Tibial nerve (tissue), 4 donors: ENCODE results near the gene SLC25A44. TPM values are rescaled to one million over a fixed set of nuclear protein-coding genes. Genes with fewer than 3 reads are reported as not detected.
A peak's percentile ranks its signal among the peaks of the same experiment; 100 is the strongest.
"Not testable (repeated sequence)": the region's sequence is repeated elsewhere in the genome, so short reads cannot be mapped to it uniquely, and the experiment has no call there.

Source experiments
- DNase-seq, 2 donors: peaks; one replicate each; pipeline ENCODE4 v3.0.0-alpha.2; 2019; ENCODE audit warnings: low spot score in 2 of 2
- H3K27ac ChIP-seq, 4 donors: fragments of 200-600 bp; sonication (generic) in 3 of 4; one replicate each; pipeline ENCODE4 v1.5.1; 2017 to 2019; ENCODE audit warnings: mild to moderate bottlenecking in 1 of 4
- H3K27me3 ChIP-seq, 2 donors: fragments of 200-600 bp; sonication (generic) in 1 of 2; one replicate each; pipeline versions ENCODE4 v1.5.1 to v1.6.0; 2017 to 2019
- H3K36me3 ChIP-seq, 3 donors: fragments of 200-600 bp; sonication (generic); one replicate each; pipeline ENCODE4 v1.5.1; 2018 to 2019
- H3K4me1 ChIP-seq, 4 donors: fragments of 200-600 bp; sonication (generic) in 3 of 4; one replicate each; pipeline ENCODE4 v1.5.1; 2017 to 2019
- H3K4me3 ChIP-seq, 4 donors: fragments of 200-600 bp; sonication (generic) in 3 of 4; one replicate each; pipeline ENCODE4 v1.5.1; 2017 to 2019; ENCODE audit warnings: mild to moderate bottlenecking in 1 of 4, moderate library complexity in 1 of 4
- H3K9me3 ChIP-seq, 4 donors: fragments of 200-600 bp; sonication (generic) in 3 of 4; one replicate each; pipeline ENCODE4 v1.5.1; 2017 to 2019
- EP300 ChIP-seq, 2 donors: sonication (generic); formaldehyde crosslinking; IDR thresholded peaks; one replicate each; pipeline ENCODE4 v1.6.1; 2017; ENCODE audit warnings: antibody characterized with exemption in 2 of 2, mild to moderate bottlenecking in 1 of 2
- POLR2A ChIP-seq, 2 donors: fragments of 450-650 bp; IDR thresholded peaks; one replicate each; pipeline ENCODE4 v1.6.1; 2017; ENCODE audit warnings: antibody characterized with exemption in 2 of 2, mild to moderate bottlenecking in 2 of 2, moderate library complexity in 2 of 2
- WGBS, 2 donors: methylation state at CpG; one replicate each; pipeline ENCODE4 v1.1.5; 2018; 5-methylcytosine and 5-hydroxymethylcytosine counted together
- total RNA-seq, 4 donors: library from RNA; depleted of rRNA; stranded (reverse); fragments of >200 nt; gene quantifications; one replicate each; pipeline ENCODE4 v1.1.0, GENCODE V29; 2016
- TF ChIP-seq, protein P1 (sequence below), 5 experiments: fragments of 200-600 bp in 3 of 5; fragments of 450-650 bp in 2 of 5; sonication (generic) in 3 of 5; IDR thresholded peaks; one replicate each; pipeline ENCODE4 v1.5.1; 2016 to 2019; ENCODE audit warnings: antibody characterized with exemption in 5 of 5, mild to moderate bottlenecking in 3 of 5, moderate library complexity in 2 of 5

Gene SLC25A44
- total RNA-seq, 4 donors from 2014 or later = 9.4 to 25.5 (median 13.6) TPM

DNA sequence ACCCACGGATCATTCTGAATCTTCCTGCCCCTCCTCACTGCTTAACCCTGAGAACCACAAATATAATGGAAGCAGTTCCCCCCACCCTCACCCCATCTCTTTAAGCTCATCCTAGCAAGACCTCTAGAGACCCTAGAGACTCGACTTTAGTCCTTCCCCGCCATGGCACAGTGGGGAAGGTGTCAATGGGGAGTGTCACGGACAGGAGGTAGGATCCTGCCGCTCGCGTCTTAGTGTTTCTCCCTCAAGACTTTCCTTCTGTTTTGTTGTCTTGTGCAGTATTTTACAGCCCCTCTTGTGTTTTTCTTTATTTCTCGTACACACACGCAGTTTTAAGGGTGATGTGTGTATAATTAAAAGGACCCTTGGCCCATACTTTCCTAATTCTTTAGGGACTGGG, 18.2 kb downstream of the SLC25A44 start:
- H3K27me3 ChIP-seq = no peaks in the 10 kb centered on the region
- H3K4me1 ChIP-seq = peaks cover 0 to 31% (median 14%) of the 10 kb centered on the region in 4 donors
- H3K27ac ChIP-seq = peak overlapping the region; percentile 93 to 99 (median 96)
- H3K36me3 ChIP-seq = peaks cover 0 to 49% (median under 1%) of the 10 kb centered on the region in 3 donors
- TF ChIP-seq EP300 (IDR thresholded peaks at IDR 0.05) = no peak
- H3K4me3 ChIP-seq = peak overlapping the region in 3 of 4 donors; percentile 28 to 73 (median 71)
- no peak for DNase-seq
- 74% methylated on average over 9 of the region's 9 CpGs for WGBS, 2 donors
- H3K9me3 ChIP-seq = no peaks in the 10 kb centered on the region

DNA sequence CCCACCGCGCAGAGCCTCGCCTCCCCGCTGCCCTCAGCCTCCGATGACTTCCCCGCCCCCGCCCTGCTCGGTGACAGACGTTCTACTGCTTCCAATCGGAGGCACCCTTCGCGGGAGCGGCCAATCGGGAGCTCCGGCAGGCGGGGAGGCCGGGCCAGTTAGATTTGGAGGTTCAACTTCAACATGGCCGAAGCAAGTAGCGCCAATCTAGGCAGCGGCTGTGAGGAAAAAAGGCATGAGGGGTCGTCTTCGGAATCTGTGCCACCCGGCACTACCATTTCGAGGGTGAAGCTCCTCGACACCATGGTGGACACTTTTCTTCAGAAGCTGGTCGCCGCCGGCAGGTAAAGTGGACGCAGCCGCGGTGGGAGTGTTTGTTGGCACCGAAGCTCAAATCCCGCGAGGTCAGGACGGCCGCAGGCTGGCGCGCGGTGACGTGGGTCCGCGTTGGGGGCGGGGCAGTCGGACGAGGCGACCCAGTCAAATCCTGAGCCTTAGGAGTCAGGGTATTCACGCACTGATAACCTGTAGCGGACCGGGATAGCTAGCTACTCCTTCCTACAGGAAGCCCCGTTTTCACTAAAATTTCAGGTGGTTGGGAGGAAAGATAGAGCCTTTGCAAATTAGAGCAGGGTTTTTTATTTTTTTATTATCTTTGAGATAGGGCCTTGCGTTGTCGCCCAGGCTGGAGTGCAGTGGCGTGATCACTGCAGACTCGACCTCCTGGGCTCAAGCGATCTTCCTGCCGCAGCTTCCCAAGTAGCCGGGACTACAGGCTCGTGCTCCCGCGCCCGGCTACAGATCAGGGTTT, 19.1 kb downstream of the SLC25A44 start, which contains the start of gene PMF1:
TSS of gene PMF1 (plus strand) at position 175 of the 811 bp plus-strand sequence. CDS start at position 184, 9 bp downstream.
- Histone ChIP-seq H3K27ac (peak within 1 kb of the TSS; percentile 93 to 99 (median 96)), H3K27me3 (no peaks in the 10 kb centered on the region), H3K9me3 (no peaks in the 10 kb centered on the region), H3K4me1 (peaks cover 0 to 40% (median 14%) of the 10 kb centered on the region in 4 donors), H3K36me3 (peaks cover 0 to 40% (median 0%) of the 10 kb centered on the region in 3 donors), H3K4me3 (peak within 1 kb of the TSS; percentile 65 to 73 (median 71))
- WGBS, 2 donors = 0% methylated on average over 52 to 55 of the region's 61 CpGs
- TF ChIP-seq, protein P1, sequence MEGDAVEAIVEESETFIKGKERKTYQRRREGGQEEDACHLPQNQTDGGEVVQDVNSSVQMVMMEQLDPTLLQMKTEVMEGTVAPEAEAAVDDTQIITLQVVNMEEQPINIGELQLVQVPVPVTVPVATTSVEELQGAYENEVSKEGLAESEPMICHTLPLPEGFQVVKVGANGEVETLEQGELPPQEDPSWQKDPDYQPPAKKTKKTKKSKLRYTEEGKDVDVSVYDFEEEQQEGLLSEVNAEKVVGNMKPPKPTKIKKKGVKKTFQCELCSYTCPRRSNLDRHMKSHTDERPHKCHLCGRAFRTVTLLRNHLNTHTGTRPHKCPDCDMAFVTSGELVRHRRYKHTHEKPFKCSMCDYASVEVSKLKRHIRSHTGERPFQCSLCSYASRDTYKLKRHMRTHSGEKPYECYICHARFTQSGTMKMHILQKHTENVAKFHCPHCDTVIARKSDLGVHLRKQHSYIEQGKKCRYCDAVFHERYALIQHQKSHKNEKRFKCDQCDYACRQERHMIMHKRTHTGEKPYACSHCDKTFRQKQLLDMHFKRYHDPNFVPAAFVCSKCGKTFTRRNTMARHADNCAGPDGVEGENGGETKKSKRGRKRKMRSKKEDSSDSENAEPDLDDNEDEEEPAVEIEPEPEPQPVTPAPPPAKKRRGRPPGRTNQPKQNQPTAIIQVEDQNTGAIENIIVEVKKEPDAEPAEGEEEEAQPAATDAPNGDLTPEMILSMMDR (IDR thresholded peaks at IDR 0.05) = peak in 2 of 5 experiments; percentile 37 to 50
- TF ChIP-seq EP300 (IDR thresholded peaks at IDR 0.05) = peak; percentile 87 to 97
- peak; percentile 17 to 73 for TF ChIP-seq POLR2A (IDR thresholded peaks at IDR 0.05)
- peak; percentile 93 to 95 for DNase-seq

DNA sequence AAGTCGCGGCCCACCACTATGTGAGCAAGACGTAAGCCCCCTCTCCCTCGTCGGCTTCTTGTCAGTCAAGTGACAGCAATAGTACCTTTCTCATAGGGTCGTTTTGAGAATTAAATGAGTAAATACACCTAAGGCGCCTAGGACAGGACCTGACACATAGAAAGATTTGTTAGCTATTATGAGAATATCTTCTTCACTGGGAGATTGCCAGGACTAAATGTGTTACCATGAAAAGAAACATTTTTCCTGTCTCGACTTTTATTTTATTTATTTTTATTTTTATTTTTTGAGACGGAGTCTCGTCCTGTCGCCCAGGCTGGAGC, 19.7 kb downstream of the SLC25A44 start:
- DNase-seq = no peak
- no peaks in the 10 kb centered on the region for H3K9me3 ChIP-seq
- 20 to 21% methylated on average over 11 of the region's 11 CpGs for WGBS, 2 donors
- H3K27ac ChIP-seq = peak overlapping the region; percentile 93 to 99 (median 96)
- H3K36me3 ChIP-seq = peaks cover 0 to 34% (median 0%) of the 10 kb centered on the region in 3 donors
- peaks cover 0 to 44% (median 14%) of the 10 kb centered on the region in 4 donors for H3K4me1 ChIP-seq
- H3K27me3 ChIP-seq = no peaks in the 10 kb centered on the region
- TF ChIP-seq EP300 (IDR thresholded peaks at IDR 0.05) = no peak
- no peak for TF ChIP-seq POLR2A (IDR thresholded peaks at IDR 0.05)
- TF ChIP-seq, protein P1 (IDR thresholded peaks at IDR 0.05) = no peak
- H3K4me3 ChIP-seq = peak overlapping the region; percentile 65 to 73 (median 71)

DNA sequence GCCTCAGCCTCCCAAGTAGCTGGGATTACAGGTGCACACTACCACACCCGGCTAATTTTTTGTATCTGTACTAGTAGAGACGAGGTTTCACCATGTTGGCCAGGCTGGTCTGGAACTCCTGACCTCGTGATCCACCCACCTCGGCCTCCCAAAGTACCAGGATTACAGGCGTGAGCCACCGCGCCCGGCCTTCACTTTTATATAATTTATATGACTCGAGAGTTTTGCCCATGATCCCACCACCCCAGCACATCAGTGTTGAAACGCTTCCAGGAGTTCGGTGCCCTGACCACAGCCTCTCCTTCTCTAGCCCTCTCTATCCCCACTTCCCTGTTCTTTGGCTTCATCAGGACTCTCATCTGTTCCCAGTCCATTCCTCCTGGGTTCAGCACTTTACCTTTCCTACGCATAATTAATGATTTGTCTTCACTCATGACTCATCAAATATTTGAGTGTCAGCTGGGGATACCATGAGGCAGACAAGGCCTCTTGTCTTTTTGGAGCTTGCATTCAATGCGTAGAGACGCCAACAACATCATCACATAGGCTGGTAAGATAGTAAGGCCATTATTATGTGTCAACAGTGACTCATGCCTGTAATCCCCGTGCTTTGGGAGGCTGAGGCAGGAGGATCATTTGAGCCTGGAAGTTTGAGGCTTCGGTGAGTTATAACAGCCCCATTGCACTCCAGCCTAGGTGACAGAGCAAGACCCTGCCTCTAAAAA, 20.3 kb downstream of the SLC25A44 start:
- DNase-seq = no peak
- peak overlapping the region; percentile 93 to 99 (median 96) for H3K27ac ChIP-seq
- no peak for TF ChIP-seq EP300 (IDR thresholded peaks at IDR 0.05)
- no peak for TF ChIP-seq POLR2A (IDR thresholded peaks at IDR 0.05)
- TF ChIP-seq, protein P1 (IDR thresholded peaks at IDR 0.05) = no peak
- H3K9me3 ChIP-seq = no peaks in the 10 kb centered on the region
- WGBS, 2 donors = 80 to 83% methylated on average over 16 of the region's 16 CpGs
- H3K27me3 ChIP-seq = no peaks in the 10 kb centered on the region
- peaks cover 0 to 28% (median 0%) of the 10 kb centered on the region in 3 donors for H3K36me3 ChIP-seq
- peak overlapping the region; percentile 65 to 73 (median 71) for H3K4me3 ChIP-seq
- H3K4me1 ChIP-seq = peaks cover 0 to 44% (median 14%) of the 10 kb centered on the region in 4 donors

DNA sequence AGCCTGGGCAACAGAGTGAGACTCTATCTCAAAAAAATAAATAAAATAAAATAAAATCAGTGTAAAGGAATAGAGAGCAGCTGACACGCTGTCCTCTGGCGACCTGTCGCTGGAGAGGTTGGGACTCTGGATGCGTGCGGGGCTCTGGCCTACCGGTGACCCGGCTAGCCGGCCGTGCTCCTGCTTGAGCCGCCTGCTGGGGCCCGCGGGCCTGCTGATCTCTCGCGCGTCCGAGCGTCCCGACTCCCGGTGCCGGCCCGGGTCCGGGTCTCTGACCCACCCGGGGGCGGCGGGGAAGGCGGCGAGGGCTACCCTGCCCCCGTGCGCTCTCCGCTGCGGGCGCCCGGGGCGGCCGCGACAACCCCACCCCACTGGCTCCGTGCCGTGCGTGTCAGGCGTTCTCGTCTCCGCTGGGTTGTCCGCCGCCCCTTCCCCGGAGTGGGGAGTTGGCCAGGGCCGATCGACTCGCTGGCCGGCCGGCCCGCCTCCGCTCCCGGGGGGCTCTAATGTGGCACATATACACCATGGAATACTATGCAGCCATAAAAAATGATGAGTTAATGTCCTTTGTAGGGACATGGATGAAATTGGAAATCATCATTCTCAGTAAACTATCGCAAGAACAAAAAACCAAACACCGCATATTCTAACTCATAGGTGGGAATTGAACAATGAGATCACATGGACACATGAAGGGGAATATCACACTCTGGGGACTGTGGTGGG, 22.6 kb downstream of the SLC25A44 start:
- H3K9me3 ChIP-seq, H3K4me3 ChIP-seq, H3K27ac ChIP-seq, DNase-seq, H3K27me3 ChIP-seq: not testable (repeated sequence)
- 94 to 98% methylated on average over 49 to 54 of the region's 55 CpGs for WGBS, 2 donors
- Histone ChIP-seq H3K36me3 (peaks cover 0 to 25% (median 0%) of the 10 kb centered on the region in 3 donors), H3K4me1 (peaks cover 0 to 44% (median 14%) of the 10 kb centered on the region in 4 donors)
